HG02981 (cell line): ENCODE results near the gene RABEP2.
"Not testable (repeated sequence)": the region's sequence is repeated elsewhere in the genome, so short reads cannot be mapped to it uniquely, and the experiment has no call there.

Experiments
- ATAC-seq: cut with Tn5 transposase; IDR thresholded peaks from one replicate; pipeline ENCODE4 v1.9.1; 2021; ENCODE audit warnings: mild to moderate bottlenecking, moderate library complexity; ENCODE audit not compliant: unreplicated experiment

RABEP2 gene

GRCh38 chr16:28880589-28880915 is 44.5 kb downstream of the RABEP2 start:
- ATAC-seq, result no peak

- peak; percentile 89 for ATAC-seq
Observed at GRCh38 chr16:28879841-28880588, 45.0 kb downstream of the RABEP2 start.

- ATAC-seq, result peak; percentile 17
Observed at GRCh38 chr16:28879261-28879840, 45.7 kb downstream of the RABEP2 start.

DNA sequence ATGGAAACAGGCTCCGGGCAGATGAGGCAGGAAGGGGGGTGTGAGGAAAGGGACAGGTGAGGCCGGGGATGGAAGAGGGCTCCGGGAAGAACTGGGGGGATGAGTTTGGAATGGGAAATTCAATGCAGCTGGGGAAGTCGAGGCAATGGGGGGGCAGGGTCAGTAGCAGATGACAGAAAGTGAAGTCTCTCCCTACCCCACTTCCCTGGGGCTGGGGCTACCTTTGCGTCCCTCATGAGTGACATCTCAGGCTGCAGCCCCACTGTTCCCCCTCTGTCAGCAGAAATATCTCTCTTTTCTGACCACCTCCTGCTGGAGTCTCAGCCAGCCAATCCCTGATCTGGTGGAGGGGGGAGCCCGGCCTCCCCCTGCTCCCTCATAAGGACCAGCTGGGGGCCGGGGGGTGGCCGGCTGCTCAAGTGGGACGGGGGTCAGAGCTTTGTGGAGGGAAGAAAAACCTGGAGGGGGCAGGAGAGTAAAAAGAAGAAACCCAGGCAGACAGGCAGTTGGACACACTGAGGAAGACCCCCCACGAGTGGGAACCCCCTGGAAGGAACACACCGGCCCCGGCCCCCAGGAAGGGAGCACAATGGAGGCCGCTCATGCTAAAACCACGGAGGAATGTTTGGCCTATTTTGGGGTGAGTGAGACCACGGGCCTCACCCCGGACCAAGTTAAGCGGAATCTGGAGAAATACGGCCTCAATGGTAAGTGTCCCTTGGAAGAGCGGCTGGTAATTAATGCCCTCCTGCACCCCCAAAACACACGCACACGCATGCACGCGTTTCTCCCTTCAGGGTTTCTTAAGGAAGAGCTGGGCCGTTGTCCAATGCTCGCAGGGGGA is 46.7 kb downstream of the RABEP2 start, which contains the start of gene ATP2A1:
TSS of gene ATP2A1 (plus strand) at position 406 of the 844 bp plus-strand sequence. CDS start at position 590, 184 bp downstream.
- ATAC-seq, result no peak

DNA sequence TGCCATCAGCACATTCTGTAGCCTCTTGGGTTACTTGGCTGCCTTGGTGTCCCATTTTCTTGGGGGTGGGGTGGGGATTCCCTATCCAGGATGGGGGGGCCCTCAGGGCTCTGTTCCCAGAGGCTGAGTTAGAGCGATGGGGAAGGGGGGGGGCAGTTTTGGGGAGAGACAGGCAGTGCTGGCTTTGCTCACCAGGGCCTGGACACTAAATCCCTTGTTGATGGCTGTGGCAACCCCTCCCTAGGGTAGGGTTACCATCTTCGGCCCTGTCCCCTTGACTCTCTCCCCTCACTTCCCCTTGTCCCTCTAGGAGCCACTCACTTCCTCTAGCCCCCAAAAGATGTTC is 47.4 kb downstream of the RABEP2 start:
- no peak for ATAC-seq

DNA sequence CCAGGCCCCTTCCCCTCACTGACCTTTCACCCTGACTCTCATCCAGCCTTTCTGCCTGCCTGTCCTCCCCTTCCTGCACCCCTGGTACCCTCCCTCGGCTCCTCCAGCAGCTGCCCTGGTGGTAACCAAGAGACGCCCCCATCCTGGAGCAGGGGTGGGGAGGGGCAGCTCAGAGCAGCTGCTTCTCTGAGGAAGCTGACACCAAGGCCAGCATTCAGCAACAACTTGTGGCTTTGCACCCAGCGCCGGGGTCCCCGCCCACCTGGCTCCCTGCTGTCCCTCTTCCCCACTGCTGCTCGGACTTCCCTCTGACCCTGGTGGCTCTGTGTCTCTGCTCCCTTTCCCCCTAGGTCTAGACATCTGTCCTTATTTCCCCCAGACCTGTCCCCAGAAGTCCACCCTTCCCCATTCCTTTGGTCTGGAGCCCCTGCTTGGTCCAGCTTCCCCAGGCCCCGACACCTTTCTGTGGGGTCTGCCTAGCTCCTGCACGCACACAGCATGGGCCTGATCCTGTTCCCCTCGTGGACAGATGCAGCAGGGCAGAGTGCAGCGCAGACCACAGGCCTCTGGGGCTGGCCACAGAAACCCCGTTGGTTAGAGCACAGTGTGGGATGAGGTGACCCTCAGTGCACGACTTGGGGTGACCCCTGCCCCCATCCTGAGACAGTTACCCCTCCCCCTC is 47.9 kb downstream of the RABEP2 start:
- ATAC-seq, result no peak

GRCh38 chr16:28876019-28876659 is 48.9 kb downstream of the RABEP2 start:
- ATAC-seq, result no peak

DNA sequence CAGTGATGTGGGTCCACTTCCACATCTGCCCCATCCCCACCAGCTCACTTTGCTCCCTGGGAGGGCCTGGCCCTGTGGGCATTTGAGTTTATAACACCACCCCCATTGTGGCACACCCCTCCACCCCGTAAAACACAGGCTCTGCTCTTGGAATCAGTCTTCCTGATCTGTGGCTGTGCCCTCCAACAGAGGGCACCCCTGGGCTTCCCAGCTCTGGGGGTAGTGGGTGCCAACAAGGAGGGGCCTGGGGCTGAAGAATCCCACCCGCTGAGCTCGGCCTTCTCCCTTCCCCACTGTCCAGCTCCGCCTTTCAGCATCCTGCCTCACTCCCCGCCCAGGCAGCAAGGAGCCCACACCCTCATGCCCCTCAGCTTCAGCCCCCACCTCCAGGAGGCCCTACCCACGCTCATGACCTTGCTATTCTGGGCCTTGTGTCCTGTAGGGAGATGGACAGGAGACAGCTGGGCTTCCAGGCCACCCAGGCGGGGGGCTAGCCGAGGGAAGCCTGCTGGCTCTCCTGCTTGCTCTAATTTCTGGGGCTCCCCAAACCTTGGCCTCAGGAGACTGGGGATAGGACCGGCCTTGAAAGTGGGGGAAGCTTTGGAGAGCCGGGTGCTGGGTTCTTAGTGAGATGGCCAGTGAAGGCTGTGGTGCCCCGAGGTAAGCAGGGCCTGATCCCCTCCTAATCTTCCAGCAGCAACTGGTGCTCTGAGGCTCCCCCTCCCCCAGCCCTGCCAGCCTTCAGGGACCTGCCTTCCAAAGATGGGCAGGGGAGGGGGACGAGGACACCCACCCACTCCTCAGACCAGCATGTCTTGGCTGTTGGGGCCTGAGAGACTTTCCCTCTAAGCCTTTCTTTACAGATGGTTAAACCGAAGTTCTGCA is 49.7 kb downstream of the RABEP2 start:
- no peak for ATAC-seq

- ATAC-seq, result no peak
Observed at GRCh38 chr16:28874406-28874805, 50.6 kb downstream of the RABEP2 start.

DNA sequence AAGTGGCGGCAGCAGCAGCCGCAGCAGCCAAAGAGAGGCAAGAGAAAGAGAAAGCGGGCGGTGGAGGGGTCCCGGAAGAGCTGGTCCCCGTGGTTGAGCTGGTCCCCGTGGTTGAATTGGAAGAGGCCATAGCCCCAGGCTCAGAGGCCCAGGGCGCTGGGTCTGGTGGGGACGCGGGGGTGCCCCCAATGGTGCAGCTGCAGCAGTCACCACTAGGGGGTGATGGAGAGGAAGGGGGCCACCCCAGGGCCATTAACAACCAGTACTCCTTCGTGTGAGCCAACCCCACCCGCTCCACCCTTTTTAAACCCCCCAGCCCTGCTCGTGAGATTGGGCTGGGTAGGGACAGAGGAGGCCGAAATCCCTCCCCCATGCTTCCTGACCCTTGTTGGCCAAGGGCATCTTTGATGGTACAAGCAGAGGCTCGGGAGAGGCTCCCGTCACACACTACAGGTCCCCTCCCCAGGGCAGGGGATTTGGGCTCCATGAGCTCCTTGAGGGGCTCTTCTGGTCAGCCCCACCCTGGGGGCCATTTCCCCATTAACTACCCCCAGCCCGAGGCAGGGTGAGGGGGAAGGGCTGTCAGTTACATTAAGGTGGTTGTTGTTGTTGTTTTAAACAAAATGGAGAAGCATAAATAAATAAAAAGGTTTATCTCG is 51.4 kb downstream of the RABEP2 start:
- ATAC-seq, result no peak

GRCh38 chr16:28872952-28873351 is 52.1 kb downstream of the RABEP2 start:
- ATAC-seq, result no peak

GRCh38 chr16:28869201-28869600 is 55.8 kb downstream of the RABEP2 start:
- no peak for ATAC-seq

GRCh38 chr16:28867646-28868045 is 57.4 kb downstream of the RABEP2 start:
- not testable (repeated sequence) for ATAC-seq

- ATAC-seq, result no peak
Observed at GRCh38 chr16:28867241-28867640, 57.8 kb downstream of the RABEP2 start.

DNA sequence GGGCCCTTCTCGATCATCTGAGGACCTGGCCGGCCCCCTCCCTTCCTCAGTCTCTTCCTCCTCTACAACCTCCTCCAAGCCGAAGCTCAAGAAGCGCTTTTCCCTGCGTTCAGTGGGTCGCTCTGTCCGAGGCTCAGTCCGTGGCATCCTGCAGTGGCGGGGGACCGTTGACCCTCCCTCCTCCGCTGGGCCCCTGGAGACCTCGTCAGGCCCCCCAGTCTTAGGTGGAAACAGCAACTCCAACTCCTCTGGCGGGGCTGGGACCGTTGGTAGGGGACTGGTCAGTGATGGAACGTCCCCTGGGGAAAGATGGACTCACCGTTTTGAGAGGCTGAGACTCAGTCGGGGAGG is 58.6 kb downstream of the RABEP2 start:
- no peak for ATAC-seq

DNA sequence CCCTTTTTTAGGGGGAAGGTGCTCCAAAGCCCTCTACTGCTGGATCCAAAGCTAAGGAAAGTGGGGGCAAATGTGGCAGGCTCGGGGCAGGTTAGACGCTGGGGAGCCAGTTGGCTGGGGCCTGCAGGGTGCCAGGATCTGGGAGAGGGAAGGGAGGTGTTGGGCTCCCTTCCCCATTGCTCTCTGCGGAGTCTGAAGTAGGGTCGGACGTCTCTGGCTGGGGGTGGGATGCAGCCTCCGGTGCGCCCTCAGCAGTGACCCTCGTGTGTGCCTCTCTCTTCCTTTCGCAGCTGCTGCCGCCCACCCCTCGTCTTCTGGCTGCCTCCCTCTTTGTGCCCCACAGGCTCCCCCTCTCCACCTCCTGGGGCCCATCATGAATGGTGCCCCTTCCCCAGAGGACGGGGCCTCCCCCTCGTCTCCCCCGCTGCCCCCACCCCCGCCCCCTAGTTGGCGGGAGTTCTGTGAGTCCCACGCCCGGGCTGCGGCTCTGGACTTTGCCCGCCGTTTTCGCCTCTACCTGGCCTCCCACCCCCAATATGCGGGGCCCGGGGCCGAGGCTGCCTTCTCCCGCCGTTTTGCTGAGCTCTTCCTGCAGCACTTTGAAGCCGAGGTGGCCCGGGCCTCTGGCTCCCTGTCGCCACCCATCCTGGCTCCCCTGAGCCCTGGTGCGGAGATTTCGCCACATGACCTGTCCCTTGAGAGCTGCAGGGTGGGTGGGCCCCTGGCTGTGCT is 59.1 kb downstream of the RABEP2 start:
- no peak for ATAC-seq

DNA sequence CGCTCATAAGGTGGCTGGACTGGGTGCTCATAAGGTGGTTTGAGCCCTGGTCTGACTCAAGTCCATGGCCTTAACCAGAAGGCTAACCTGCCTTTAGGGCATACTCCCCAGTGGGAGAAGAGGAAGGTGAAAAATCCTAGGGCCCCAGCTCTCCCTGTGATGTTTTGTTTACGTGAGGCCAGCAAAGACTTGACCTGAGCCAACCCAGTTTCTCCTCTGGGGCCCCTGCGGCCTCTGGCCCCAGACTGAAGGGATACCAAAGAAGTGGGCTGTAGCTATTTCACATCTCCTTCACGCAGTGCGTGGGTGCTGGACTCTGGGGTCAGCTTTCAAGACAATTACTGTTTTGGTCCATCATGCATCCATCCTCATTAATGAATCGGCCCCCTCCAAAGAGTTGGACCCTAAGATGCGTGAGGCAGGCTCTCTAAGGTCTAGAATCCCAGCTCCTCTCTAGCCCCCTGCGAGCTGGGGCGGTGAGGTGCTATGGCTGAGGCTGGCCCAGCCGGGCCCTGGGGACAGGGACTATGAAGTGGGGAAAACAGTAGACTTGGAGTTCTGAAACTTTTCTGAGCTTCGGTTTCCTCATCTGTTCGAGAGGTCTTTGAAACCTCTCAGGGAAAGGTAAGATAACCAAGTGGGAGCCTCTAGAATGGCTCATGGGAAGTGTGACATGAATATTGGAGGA is 59.9 kb downstream of the RABEP2 start:
- no peak for ATAC-seq
